K562 (cell line): ENCODE results near the gene CHRNE. TPM values are rescaled to one million over a fixed set of nuclear protein-coding genes. Genes with fewer than 3 reads are reported as not detected.
A peak's percentile ranks its signal among the peaks of the same experiment; 100 is the strongest.

ENCODE experiments used
- ARHGAP35 ChIP-seq: fragments of 450-650 bp; IDR thresholded peaks from 2 replicates; pipeline ENCODE4 v1.6.1; 2018; ENCODE audit not compliant: partially characterized antibody
- ARNT ChIP-seq, 2 experiments: fragments of 450-650 bp; IDR thresholded peaks; 2 replicates each; pipeline ENCODE4 v1.6.1; 2016; ENCODE audit warnings: mild to moderate bottlenecking in 1 of 2
- BCL6 ChIP-seq: fragments of 250-450 bp; sonication (Bioruptor Pico); IDR thresholded peaks from 2 replicates; pipeline ENCODE4 v1.4.0; 2020
- BCLAF1 ChIP-seq, 2 experiments: fragments of 450-650 bp in 1 of 2; IDR thresholded peaks; 2 replicates each; pipeline ENCODE4 v1.6.1; 2011 to 2017; ENCODE audit warnings: low read depth in 2 of 2, antibody characterized with exemption in 1 of 2, borderline replicate concordance in 1 of 2, low read length in 1 of 2, mild to moderate bottlenecking in 1 of 2, mixed read lengths in 1 of 2; ENCODE audit not compliant: control insufficient read depth in 1 of 2
- CREM ChIP-seq: IDR thresholded peaks from 2 replicates; pipeline ENCODE4 v1.6.1; 2014; ENCODE audit warnings: antibody characterized with exemption, low read depth
- DPF2 ChIP-seq: fragments of 450-650 bp; IDR thresholded peaks from 2 replicates; pipeline ENCODE4 v1.6.1; 2016
- ELF4 ChIP-seq: fragments of 450-650 bp; formaldehyde crosslinking; IDR thresholded peaks from 2 replicates; pipeline ENCODE4 v1.4.0; 2022; ENCODE audit warnings: missing genetic modification characterization
- HLTF ChIP-seq: fragments of 450-650 bp; IDR thresholded peaks from 2 replicates; pipeline ENCODE4 v1.6.1; 2016
- MYBL2 ChIP-seq, 2 experiments: fragments of 450-650 bp in 1 of 2; sonication (generic) in 1 of 2; formaldehyde crosslinking in 1 of 2; IDR thresholded peaks; 2 replicates each; pipeline versions ENCODE4 v1.6.1 to v1.8.1; 2017 to 2022; ENCODE audit warnings: borderline replicate concordance in 1 of 2, inconsistent platforms in 1 of 2, low read depth in 1 of 2, mild to moderate bottlenecking in 1 of 2, missing genetic modification reagents in 1 of 2, moderate library complexity in 1 of 2
- NRF1 ChIP-seq, 2 experiments: fragments of 450-650 bp; IDR thresholded peaks in 1 of 2; conservative IDR thresholded peaks in 1 of 2; 2 replicates each; pipeline ENCODE4 v1.6.1; 2014; ENCODE audit warnings: mild to moderate bottlenecking in 2 of 2
- OTX1 ChIP-seq: fragments of 450-650 bp; formaldehyde crosslinking; IDR thresholded peaks from 2 replicates; pipeline ENCODE4 v1.4.0; 2022; ENCODE audit warnings: mild to moderate bottlenecking
- PATZ1 ChIP-seq: fragments of 250-450 bp; sonication (Bioruptor Pico); IDR thresholded peaks from 2 replicates; pipeline ENCODE4 v1.5.0; 2020; ENCODE audit warnings: mild to moderate bottlenecking, borderline replicate concordance
- RBM25 ChIP-seq: fragments of 200-400 bp; formaldehyde crosslinking; IDR thresholded peaks from 2 replicates; pipeline ENCODE4 v1.6.1; 2018; ENCODE audit warnings: low read length, low read depth, moderate library complexity; ENCODE audit not compliant: severe bottlenecking
- SMAD4 ChIP-seq: fragments of 250-450 bp; sonication (Bioruptor Pico); conservative IDR thresholded peaks from 2 replicates; pipeline ENCODE4 v1.8.0; 2021; ENCODE audit warnings: inconsistent platforms, mild to moderate bottlenecking, moderate library complexity
- SUPT5H ChIP-seq: fragments of 450-650 bp; IDR thresholded peaks from 2 replicates; pipeline ENCODE4 v1.6.1; 2016
- ZBTB26 ChIP-seq: fragments of 450-650 bp; formaldehyde crosslinking; IDR thresholded peaks from 2 replicates; pipeline ENCODE4 v1.4.0; 2022; ENCODE audit warnings: missing genetic modification characterization
- ZNF707 ChIP-seq: fragments of 250-450 bp; sonication (Bioruptor Pico); conservative IDR thresholded peaks from 2 replicates; pipeline ENCODE4 v1.8.0; 2022; ENCODE audit warnings: inconsistent platforms, mild to moderate bottlenecking, moderate library complexity
- polyA plus RNA-seq, 8 experiments: library from polyadenylated mRNA; depleted of rRNA in 4 of 8; stranded (reverse) in 5 of 8; unstranded in 3 of 8; fragments of >200 nt; fragmentation: Nextera tagmentation in 2 of 8; fragmentation: Illumina TruSeq in 1 of 8; extraction: Ambion mirVana in 2 of 8; extraction: Trizol in 1 of 8; gene quantifications; 2 replicates each; pipeline versions ENCODE4 v1.2.1 to v1.2.3, GENCODE V29; 2011 to 2014; ENCODE audit warnings: inconsistent platforms in 1 of 8, missing spikeins in 1 of 8
- total RNA-seq, 7 experiments: library from RNA; depleted of rRNA in 6 of 7; stranded (reverse); fragments of >200 nt in 6 of 7; fragmentation: Illumina TruSeq in 2 of 7; extraction: Trizol in 2 of 7; gene quantifications; 2 replicates each; pipeline versions ENCODE4 v1.2.1 to v1.2.3, GENCODE V29; 2011 to 2021; ENCODE audit warnings: low replicate concordance in 1 of 7
- TF ChIP-seq, protein P1 (sequence below): sonication (generic); formaldehyde crosslinking; IDR thresholded peaks from 2 replicates; pipeline ENCODE4 v1.8.1; 2023; ENCODE audit warnings: mild to moderate bottlenecking, missing genetic modification reagents

The CHRNE gene
- total and polyA plus RNA-seq, 9 of the 15 experiments (the other 6 are each of a cell fraction or from before 2014, with no cell fraction given) = not detected

DNA sequence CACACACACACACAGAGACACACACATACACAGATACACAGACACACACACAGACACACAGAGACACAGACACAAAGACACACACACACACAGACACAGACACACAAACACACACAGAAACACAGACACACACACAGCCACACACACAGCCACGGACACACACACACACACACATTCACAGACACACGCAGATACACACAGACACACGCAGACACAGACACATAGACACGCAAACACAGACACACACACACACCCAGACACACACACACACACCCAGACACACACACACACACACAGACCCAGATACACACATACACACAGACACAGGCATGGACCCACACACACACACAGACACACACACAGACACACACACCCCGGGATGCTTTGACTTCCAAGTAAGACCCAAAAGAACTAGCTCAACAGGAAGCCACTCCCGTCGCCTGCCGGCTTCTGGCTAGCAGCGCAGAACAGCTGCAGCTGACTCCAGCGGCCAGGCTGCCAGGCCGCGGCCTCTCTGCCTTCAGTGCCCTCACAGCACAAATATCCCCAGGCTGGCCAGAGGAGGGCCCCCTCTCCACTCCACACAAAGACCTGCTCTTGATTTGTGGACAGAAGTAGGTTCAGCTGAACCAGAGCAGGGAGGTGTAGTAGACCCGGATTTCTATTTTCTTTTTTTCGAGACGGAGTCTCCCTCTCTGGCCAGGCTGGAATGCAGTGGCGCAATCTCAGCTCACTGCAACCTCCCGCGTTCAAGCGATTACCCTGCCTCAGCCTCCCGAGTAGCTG is 6.0 kb upstream of the CHRNE start (continued):
- TF ChIP-seq DPF2 (peak; percentile 66; the same call in 1 of the 2 replicates), ZNF707 (CRISPR knock-in tag) (no peak), PATZ1 (no peak), CREM (0 out of 2 replicates have a peak, but pooled peaks have one; percentile 7), SMAD4 (CRISPR knock-in tag) (0 out of 2 replicates have a peak, but pooled peaks have one; percentile 41), BCLAF1 (IDR thresholded peaks at IDR 0.05; ENCODE audit: borderline replicate concordance in 1 of 2, control insufficient read depth in 1 of 2, low read depth in 2 of 2, low read length in 1 of 2) (0 out of 4 replicates have a peak, but pooled peaks of 1 of the 2 experiments have one; percentile 17), ARHGAP35 (peak; percentile 41), ARNT (IDR thresholded peaks at IDR 0.05) (0 out of 4 replicates have a peak, but pooled peaks of 1 of the 2 experiments have one; percentile 37), OTX1 (CRISPR knock-in tag) (0 out of 2 replicates have a peak, but pooled peaks have one; percentile 62), HLTF (peak; percentile 92; the same call in 1 of the 2 replicates), BCL6 (CRISPR knock-in tag) (no peak), ELF4 (CRISPR knock-in tag) (peak; percentile 65; the same call in 1 of the 2 replicates), NRF1 (conservative IDR thresholded peaks at IDR 0.05 in 1 of 2, IDR thresholded peaks at IDR 0.05 in 1 of 2) (peak; percentile 30 to 41; a peak in 2 of 4 replicates), SUPT5H (peak; percentile 42; the same call in 1 of the 2 replicates), MYBL2 (IDR thresholded peaks at IDR 0.05; ENCODE audit: low read depth) (no peak), MYBL2 (CRISPR knock-in tag; IDR thresholded peaks at IDR 0.05; ENCODE audit: borderline replicate concordance) (no peak), RBM25 (no peak), ZBTB26 (CRISPR knock-in tag) (peak; percentile 95)
- TF ChIP-seq, protein P1, sequence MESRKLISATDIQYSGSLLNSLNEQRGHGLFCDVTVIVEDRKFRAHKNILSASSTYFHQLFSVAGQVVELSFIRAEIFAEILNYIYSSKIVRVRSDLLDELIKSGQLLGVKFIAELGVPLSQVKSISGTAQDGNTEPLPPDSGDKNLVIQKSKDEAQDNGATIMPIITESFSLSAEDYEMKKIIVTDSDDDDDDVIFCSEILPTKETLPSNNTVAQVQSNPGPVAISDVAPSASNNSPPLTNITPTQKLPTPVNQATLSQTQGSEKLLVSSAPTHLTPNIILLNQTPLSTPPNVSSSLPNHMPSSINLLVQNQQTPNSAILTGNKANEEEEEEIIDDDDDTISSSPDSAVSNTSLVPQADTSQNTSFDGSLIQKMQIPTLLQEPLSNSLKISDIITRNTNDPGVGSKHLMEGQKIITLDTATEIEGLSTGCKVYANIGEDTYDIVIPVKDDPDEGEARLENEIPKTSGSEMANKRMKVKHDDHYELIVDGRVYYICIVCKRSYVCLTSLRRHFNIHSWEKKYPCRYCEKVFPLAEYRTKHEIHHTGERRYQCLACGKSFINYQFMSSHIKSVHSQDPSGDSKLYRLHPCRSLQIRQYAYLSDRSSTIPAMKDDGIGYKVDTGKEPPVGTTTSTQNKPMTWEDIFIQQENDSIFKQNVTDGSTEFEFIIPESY (CRISPR knock-in tag) = peak; percentile 68
